Right renal cortex interstitium (tissue), 3 donors: ENCODE results near the gene OPTC. TPM values are rescaled to one million over a fixed set of nuclear protein-coding genes. Genes with fewer than 3 reads are reported as not detected.

ENCODE experiments used
- DNase-seq, 3 donors: peaks; one replicate each; pipeline ENCODE4 v3.0.0-alpha.2; 2013; ENCODE audit warnings: low read depth in 3 of 3, low spot score in 2 of 3
- polyA plus RNA-seq, 3 donors: library from polyadenylated mRNA; unstranded; fragments of 120-200 nt; gene quantifications; one replicate each; pipeline ENCODE4 v1.2.1, GENCODE V29; 2013; ENCODE audit not compliant: insufficient read length in 3 of 3

OPTC gene
- polyA plus RNA-seq, 3 donors: not detected

- DNase-seq: no peak
Observed at GRCh38 chr1:203528976-203529835, 35.3 kb downstream of the OPTC start.

DNA sequence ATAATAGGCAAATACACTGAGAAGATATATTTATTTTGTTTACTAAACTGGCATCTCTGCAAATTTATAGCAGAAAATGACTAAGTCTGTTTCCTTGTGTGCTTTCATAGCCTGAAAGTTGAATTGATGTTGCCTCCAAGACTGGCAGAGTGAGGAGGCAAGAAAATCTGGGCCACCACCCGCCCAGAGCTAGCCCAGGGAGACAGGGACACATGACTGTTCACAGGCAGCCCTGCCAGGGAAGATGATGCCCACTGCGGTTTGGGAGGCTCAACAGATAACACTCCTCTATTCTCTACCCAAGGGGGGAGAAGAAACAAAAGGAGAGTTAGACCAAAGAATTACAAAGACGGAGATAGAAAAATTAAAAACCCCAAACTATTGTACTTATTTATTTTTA, 37.1 kb downstream of the OPTC start:
- no peak for DNase-seq

- DNase-seq: no peak
Observed at GRCh38 chr1:203534012-203534411, 40.1 kb downstream of the OPTC start.

- DNase-seq: no peak
Observed at GRCh38 chr1:203534526-203534925, 40.6 kb downstream of the OPTC start.

DNA sequence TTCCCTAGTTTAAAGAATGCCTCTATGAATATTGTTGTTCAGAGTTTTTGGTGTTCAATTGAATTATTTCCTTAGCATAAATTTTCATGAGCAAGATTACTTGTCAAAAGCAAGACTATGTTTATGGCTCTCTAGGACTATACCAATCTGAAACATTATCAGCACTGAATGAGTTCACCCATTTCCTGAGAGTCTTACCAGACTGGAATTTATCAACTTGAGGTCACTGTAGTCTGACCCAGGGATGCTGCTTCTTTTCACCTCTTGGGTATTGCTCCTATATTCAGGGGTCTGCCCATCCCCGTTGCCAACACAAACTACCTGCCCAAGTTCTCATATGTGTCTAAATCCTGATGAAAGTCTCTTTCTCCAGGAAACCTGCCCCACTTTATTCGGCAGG, 42.6 kb downstream of the OPTC start:
- no peak for DNase-seq

GRCh38 chr1:203536980-203537455, 43.1 kb downstream of the OPTC start:
- no peak for DNase-seq

DNA sequence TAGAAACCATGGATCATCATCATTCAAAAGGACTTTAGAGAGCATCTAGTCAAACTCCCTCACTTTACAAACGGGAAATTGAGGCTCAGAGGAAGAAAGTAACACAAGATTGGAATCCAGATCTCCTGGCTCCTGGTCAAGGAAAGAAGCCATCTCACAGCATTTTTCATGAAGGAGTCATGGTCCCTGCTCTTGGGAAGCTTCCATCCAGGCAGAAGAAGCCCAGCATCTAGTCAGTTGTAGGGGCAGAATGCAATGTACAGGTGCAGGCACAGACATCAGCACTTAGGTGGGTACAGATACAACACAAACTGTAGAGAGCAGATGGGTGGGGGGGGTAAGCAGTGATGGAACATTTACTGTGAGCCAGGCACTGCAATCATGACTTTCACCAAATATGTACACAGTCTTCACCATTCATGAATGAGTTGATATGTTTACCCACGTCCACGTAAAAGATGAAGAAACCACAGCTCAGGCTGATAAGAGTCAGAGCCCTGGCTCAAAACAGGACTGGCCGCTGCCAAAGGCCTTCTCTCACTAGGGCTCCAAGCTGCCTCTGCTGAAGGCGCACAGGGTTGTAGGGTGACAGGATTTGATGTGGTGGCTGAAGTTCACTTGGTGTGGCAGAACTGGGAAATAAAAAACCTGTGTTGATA, 44.0 kb downstream of the OPTC start:
- DNase-seq: no peak

DNA sequence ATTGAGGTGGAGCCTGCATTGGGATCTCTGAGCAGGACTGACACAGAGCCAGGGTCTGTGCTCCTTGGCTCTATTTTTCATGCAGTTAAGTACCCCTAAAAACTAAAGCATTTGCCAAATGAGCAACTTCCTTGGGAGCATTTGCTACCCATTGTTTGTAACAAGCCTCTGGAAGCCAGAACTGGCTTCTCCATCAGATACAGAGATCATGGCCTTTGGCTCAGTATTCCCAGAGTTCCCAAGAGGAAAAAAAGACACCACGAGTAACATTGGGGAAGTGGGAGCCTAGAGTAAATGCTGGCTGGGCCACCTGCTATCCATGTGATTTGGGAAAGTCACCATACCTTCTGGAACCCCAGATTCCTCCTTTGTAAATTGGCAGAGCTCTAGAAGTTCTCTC, 44.8 kb downstream of the OPTC start:
- DNase-seq: no peak

GRCh38 chr1:203539831-203540546, 46.0 kb downstream of the OPTC start:
- DNase-seq: no peak

GRCh38 chr1:203544485-203544884, 50.5 kb downstream of the OPTC start:
- DNase-seq: no peak

DNA sequence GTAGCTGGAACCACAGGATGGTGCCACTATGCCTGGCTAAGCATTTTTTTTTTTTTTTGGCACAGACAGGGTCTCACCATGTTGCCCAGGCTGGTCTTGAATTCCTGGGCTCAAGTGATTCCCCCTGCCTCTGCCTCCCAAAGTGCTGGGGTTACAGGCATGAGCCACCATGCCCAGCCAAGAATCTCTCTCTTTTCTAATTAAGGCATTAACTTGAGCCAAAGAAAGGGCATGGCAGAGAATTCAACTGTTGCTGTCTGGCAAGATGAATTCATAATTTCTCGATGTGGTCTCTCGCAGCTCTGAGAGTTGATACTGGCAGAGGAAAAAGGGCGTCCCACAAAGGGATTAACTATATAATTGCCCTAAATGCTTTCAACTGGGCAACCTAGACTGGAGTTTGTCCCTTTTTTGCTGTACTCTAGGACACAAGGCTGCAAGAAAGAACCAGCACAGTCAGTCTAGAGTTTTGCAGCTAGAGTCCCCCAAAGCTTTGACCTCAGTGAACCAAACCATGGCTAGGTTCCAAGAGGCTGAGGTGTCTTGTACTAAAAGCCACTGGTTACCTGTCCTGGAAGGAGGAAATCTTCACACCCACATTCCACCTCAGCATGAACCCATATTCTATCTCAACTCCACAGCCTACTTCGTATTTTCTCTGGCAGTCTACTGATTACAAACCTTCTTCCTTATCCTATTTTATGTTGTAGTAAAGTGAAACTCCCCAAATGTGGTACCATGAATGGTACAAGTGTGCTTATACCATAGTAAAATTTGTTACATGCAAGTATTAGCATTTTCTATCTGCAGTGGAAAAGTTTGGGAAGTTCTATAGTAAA, 51.2 kb downstream of the OPTC start:
- no peak for DNase-seq

- DNase-seq: no peak
Observed at GRCh38 chr1:203546274-203546673, 52.3 kb downstream of the OPTC start.

GRCh38 chr1:203547147-203547546, 53.2 kb downstream of the OPTC start:
- no peak for DNase-seq

GRCh38 chr1:203547771-203548421, 53.9 kb downstream of the OPTC start:
- DNase-seq: no peak

DNA sequence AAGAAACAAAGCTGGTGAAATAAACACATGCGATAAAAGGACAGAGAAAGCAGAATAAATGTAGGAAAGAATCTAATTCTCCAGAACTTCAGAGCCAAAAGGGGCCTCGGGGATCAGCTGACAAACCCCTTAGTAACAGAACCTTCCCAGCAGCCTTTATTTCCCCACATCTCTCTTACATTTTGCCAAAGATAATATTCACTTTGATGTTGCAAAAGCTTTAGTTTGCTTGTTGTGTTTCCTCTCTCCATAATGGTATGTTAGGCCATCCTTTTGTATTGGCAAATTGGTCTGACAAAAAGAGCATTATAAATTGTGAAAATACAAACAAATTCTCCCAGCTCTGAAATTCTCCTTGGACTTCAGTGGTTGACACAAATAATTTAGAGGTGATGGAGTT, 54.9 kb downstream of the OPTC start:
- no peak for DNase-seq

DNA sequence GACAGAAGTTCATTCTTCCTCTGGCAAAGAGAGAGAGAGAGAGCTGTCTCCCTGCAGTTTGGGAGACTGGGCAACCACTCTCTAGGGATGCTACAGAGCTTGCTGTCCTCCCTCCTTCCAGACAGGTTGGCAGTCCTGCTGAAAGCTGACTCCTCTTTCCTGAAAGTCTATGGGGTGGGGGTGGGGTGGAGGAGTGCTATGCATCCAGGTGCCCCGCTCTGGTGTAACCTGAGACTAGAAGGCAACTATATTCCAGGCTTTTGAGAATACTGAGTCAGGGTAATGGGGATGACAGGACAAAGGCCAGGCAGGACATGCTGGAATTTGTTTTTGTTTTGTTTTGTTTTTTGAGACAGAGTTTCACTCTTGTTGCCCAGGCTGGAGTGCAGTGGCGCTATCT, 55.4 kb downstream of the OPTC start:
- DNase-seq: no peak

DNA sequence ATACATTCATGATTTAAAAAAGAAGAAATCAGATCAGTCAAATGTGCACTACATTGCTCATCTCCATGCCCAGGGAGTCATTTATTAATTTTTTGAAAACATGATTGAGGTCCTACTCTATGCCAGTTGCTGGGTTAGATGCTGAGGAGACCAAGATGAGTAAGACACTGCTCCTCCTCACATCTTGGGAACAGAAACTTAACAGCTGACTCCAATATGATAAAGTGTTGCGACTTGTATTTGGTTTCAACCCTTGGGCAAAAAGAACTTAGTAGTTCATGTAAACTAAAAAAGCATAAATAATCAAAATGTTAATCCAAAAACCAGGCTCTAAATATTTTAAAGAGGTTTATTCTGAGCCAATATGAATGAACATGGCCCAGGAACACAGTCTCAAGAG, 56.9 kb downstream of the OPTC start:
- DNase-seq: no peak

GRCh38 chr1:203551550-203551949, 57.6 kb downstream of the OPTC start:
- DNase-seq: no peak

GRCh38 chr1:203553496-203553895, 59.5 kb downstream of the OPTC start:
- DNase-seq: no peak

- no peak for DNase-seq
Observed at GRCh38 chr1:203554071-203554470, 60.1 kb downstream of the OPTC start.
